ENCODE results near the gene ZBTB3.
"Not testable (repeated sequence)": the region's sequence is repeated elsewhere in the genome, so short reads cannot be mapped to it uniquely, and the experiment has no call there.

The ZBTB3 gene

GRCh38 chr11:62753736-62754603 lies at the start of gene ZBTB3:
TSS of gene ZBTB3 (minus strand) at chr11:62754160. CDS start at chr11:62753664, 496 bp downstream.
- peak; percentile 96 for DNase-seq (ENCODE audit: low spot score)

DNA sequence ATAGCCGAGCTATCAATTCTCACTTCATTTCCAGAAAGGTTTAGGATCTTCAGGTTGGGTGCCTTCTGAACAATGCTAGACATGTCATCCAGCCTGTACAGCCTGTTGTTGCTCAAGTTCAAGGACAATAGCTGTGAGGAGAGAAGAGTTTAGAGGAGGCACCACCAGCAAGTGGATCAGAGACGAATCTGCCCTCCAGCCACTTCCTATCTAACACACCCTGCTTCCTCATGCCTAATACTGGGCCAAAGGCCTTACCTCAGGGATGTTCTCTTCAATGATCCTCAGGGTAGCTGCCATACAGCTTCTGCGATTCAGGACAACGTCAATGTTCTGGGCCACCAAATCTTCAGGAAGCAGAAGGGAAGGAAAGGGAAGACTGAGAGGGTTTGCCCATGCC lies 47.1 kb upstream of the ZBTB3 start:
- no peak for DNase-seq (ENCODE audit: low spot score)

- no peak for DNase-seq (ENCODE audit: low spot score)
These were observed 45.5 kb upstream of the ZBTB3 start for GRCh38 chr11:62799486-62799885.

GRCh38 chr11:62796281-62796680 lies 42.3 kb upstream of the ZBTB3 start:
- DNase-seq (ENCODE audit: low spot score), result no peak

GRCh38 chr11:62794201-62794775 lies 40.3 kb upstream of the ZBTB3 start:
- DNase-seq (ENCODE audit: low spot score), result no peak

- peak; percentile 67 for DNase-seq (ENCODE audit: low spot score)
These were observed 38.2 kb upstream of the ZBTB3 start for GRCh38 chr11:62792202-62792575.

DNA sequence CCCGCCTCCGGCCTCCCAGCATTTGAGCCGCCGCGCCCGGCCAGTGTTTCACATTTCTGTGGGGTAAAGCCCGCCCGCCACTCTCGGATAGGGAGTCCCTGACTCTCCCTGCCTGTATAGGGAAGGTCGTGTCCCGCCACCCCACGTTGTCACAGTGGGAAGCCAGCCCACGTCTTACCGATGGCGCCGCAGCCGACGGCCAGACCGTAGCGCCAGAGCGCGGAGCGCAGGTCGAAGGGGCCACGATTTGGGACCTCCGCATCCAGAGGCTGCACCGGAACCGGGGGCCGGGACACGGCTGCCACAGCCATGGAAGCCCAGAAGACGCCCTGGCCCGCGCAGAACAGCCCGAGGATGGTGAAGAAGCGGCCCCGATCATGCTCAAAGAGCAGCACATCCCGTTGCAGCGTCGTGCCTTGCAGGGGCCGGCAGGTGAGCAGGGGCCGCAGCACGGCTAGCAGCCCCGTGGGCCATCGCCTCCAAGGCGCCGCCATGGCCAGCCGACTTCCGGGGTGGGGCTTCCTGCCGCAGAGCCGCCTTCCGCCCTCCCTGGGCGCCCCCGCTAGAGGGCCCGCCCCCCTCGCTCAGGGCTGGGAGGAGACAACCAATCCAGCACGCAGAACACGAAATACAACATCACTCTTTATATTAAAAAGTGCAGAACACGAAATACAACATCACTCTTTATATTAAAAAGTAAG lies 37.7 kb upstream of the ZBTB3 start, which contains the start of gene TMEM223:
TMEM223 (minus strand) TSS at position 506 of the 701 bp plus-strand sequence; CDS start at position 494, 12 bp downstream.
- DNase-seq (ENCODE audit: low spot score), result peak; percentile 92

DNA sequence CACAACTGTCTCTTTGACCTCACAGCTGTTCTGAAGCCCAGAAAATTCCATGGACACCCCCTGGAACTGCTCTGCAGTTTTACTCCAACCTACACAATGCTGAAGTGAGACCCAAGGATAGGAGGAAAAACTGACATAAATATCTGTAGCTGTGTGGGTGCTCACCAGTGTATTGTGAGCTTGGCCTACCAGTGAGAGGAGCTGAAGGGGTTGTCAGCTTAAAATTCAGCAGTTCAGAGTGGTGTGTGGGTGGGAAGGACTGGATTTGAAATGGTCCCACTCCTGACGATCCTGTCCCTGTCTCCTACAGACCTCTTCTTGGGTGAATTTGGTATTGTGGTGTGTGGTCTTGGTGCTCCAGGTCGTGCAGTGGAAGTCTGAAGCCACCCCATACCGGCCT lies 35.6 kb upstream of the ZBTB3 start:
- DNase-seq (ENCODE audit: low spot score), result no peak

DNA sequence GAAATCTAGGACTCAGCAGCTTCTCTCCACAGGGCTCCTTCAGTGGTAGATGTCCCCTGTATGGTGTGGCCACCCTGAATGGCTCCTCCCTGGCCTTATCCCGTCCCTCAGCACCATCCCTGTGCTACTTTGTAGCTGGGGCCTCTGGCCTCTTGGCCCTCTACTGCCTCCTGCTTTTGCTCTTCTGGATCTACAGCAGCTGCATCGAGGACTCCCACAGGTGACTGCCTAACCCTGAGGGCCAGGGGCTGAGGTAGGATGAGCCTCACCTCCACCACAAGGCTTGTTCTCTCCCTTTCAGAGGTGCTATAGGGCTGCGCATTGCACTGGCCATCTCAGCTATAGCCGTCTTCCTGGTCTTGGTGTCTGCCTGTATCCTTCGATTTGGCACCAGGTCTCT lies 35.0 kb upstream of the ZBTB3 start:
- no peak for DNase-seq (ENCODE audit: low spot score)

DNA sequence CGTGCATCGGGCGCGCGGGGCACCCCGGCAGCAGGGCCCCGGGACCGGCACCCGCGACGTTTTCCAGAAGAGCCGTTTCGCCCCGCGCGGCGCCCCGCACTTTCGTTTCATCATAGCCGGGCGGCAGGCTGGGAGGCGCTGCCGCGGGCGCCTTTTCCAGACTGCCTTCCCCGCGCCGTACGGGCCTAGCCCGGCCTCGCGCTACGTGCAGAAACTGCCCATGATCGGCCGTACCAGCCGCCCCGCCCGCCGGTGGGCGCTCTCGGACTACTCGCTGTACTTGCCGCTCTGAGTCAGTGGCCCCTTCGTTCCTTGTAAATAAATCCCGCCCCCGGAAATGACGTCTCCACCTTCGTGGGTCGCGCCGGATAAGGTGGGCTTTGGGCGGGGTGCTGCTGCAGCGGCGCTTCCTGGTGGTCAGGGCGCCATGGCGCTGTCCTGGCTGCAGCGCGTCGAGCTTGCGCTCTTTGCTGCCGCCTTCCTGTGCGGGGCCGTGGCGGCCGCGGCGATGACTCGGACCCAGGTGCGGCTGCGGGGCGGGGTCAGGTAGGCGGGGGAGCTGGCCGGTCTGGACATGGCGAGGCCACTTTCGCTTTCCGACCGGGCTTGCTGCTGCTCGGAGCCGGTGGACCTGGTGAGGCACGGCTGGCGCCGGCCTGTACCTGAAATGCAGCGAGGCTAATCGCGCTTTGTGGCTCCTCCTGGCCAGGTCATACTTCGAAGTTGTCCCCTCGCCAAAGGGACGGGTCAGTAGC lies 33.2 kb upstream of the ZBTB3 start, which contains the start of gene TMEM179B:
TMEM179B (plus strand) TSS at position 398 of the 755 bp plus-strand sequence; CDS start at position 428, 30 bp downstream.
- peak; percentile 97 for DNase-seq (ENCODE audit: low spot score)

GRCh38 chr11:62786318-62787004 lies 32.5 kb upstream of the ZBTB3 start:
- peak; percentile 93 for DNase-seq (ENCODE audit: low spot score)

DNA sequence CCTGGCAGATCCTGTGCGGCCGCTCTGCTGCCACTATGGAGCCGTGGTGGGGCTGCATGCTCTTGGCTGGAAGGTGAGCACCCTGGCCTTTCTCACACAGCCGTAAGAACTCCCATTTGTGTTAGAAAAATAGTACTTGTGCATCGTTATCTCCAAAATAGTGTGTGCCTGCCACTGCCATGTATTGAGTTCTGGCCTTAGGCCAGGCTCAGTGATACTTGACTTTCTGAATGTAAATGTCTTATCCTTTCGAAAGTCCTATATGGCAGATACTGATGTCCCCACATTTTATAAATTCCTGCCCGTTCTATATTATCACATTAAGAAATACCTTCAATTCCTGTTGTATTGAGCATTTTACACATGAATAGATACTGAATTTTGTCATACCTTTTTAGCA lies 28.8 kb upstream of the ZBTB3 start:
- no peak for DNase-seq (ENCODE audit: low spot score)

GRCh38 chr11:62778441-62778840 lies 24.5 kb upstream of the ZBTB3 start:
- no peak for DNase-seq (ENCODE audit: low spot score)

DNA sequence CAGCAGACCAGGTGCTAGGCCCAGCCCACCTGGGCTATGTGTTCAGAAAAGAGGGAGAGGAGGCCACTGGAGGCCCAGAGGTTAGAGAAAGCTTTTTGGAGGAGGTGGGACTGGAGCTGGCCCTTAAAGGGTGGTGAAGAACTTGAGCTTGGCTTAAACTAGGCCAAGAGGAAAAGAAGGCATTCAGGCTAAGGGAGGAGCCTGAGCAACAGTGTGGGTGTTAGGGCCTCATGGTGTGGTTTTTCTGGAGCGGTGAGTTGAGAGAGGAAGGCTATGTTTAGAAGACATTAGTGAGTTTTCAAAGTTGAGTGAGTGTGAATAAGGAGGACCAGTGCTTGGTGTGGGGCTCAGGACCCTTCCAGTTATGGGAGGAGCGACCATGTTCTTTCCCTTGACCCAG lies 23.4 kb upstream of the ZBTB3 start:
- DNase-seq (ENCODE audit: low spot score), result no peak

DNA sequence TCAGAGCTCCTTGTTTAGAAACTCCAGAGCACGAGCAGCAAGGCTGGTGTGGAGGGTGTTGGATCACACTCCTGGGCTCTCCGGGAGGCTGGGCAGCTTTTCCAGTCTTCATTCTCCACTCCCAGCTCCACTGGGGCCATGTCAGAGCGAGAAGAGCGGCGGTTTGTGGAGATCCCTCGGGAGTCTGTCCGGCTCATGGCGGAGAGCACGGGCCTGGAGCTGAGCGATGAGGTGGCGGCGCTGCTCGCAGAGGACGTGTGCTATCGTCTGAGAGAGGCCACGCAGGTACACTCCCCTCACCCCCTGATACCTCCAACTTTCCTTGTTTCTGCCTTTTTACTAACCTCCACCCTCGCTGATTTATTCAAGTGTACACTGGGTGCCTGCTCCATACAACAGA lies 21.7 kb upstream of the ZBTB3 start:
- no peak for DNase-seq (ENCODE audit: low spot score)

DNA sequence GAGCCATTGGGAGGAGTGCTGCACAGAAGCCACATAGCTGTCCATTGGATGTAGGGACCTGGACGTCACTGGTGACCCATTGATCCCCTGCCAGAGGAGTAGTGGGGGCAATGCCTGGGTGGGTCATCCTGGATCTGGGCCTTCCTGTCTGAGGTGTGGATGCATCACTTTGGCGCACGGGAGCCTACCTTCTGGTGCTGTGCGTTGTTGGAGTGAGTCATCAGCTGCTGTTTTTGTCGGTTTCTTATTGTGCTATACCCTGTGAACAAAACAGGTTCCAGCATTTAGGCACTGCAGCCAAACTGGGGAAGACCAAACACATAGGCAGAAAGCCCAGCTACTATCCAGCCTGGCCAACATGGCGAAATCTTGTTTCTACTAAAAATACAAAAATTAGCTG lies 20.4 kb upstream of the ZBTB3 start:
- DNase-seq (ENCODE audit: low spot score), result no peak

DNA sequence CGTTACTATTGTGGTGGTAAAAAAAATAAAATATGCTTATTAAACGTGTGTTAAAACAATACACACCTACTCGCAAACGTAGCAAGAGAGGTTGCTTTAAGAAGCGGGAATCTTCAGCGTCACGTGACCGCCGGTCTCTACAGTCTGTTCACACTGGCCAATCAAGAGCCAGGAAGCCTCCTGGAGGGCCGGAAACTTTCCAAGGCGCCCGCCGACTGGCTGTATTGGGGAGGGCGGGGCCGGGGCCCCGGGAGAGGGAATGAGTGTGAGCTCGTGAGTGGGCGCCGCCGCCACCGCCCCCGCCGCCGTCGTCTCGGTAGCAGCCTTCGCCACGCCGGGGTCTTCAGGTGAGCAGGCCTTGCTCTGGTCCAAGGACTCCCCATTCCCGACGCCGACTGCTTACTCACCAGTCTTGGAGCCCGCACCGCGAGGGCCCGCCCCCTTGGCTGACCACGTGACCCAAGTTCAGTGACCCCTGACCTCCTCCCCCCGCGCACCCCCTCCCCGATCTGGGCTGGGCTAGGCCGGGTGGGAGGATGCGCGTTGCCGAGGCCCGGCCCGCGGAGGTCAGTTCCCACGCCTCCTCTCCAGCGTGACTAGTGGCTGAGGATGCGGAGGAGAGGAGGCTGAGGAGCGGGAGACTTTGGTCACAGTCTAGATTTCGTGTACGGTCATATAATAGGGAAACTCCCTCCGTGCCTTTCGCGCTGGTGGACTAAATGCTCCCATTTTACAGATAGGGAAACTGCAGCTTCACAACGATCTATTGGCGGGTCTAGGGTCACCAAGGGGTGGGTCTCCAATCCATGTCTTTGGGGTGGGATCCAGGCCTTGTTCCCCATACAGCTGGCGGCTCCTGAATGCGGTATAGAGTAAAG lies 17.4 kb upstream of the ZBTB3 start, which contains the start of gene TAF6L:
TAF6L (plus strand) TSS at position 253 of the 878 bp plus-strand sequence. CDS start 4,388 bp downstream, outside the sequence.
- DNase-seq (ENCODE audit: low spot score), result peak; percentile 98

- DNase-seq (ENCODE audit: low spot score), result peak; percentile 73
These were observed 16.8 kb upstream of the ZBTB3 start for GRCh38 chr11:62770778-62771143.

DNA sequence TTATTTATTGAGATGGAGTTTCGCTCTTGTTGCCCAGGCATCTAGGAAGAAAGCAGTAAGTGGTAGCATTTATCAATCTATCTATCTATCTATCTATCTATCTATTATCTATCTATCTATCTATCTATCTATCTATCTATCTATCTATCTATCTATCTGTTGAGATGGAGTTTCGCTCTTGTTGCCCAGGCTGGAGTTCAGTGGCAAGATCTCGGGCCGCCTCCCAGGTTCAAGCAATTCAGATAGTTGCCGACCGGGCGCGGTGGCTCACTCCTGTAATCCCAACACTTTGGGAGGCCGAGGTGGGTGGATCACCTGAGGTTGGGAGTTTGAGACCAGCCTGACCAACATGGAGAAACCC lies 6.9 kb upstream of the ZBTB3 start:
- not testable (repeated sequence) for DNase-seq (ENCODE audit: low spot score)
